Thymus (tissue), 11 donors: ENCODE results near the gene RAP1GAP2. TPM values are rescaled to one million over a fixed set of nuclear protein-coding genes. Genes with fewer than 3 reads are reported as not detected.

ENCODE experiments used
- DNase-seq, 9 donors: peaks; one replicate each; pipeline ENCODE4 v3.0.0-alpha.2; 2013; ENCODE audit warnings: low spot score in 9 of 9, low read depth in 6 of 9, missing footprints in 1 of 9
- H3K27ac ChIP-seq, 2 donors: one replicate each; pipeline ENCODE4 v1.5.1; 2013; ENCODE audit warnings: control low read depth in 1 of 2, low read depth in 1 of 2, low read length in 1 of 2, mild to moderate bottlenecking in 1 of 2, moderate library complexity in 1 of 2
- H3K27me3 ChIP-seq, 2 donors: one replicate each; pipeline ENCODE4 v1.5.1; 2013; ENCODE audit warnings: low read length in 1 of 2; ENCODE audit not compliant: control insufficient read depth in 2 of 2, insufficient read depth in 1 of 2
- H3K36me3 ChIP-seq, 2 donors: one replicate each; pipeline ENCODE4 v1.5.1; 2013; ENCODE audit warnings: low read length in 1 of 2, mild to moderate bottlenecking in 1 of 2, moderate library complexity in 1 of 2; ENCODE audit not compliant: control insufficient read depth in 2 of 2, insufficient read depth in 2 of 2
- H3K4me1 ChIP-seq, 2 donors: one replicate each; pipeline ENCODE4 v1.5.1; 2013; ENCODE audit warnings: low read length in 2 of 2; ENCODE audit not compliant: control insufficient read depth in 2 of 2, insufficient read depth in 2 of 2
- H3K4me3 ChIP-seq, 2 donors: one replicate each; pipeline ENCODE4 v1.5.1; 2013; ENCODE audit warnings: low read length in 2 of 2, control low read depth in 1 of 2, mild to moderate bottlenecking in 1 of 2
- H3K9me3 ChIP-seq, 2 donors: one replicate each; pipeline ENCODE4 v1.5.1; 2013; ENCODE audit warnings: low read length in 1 of 2, mild to moderate bottlenecking in 1 of 2; ENCODE audit not compliant: control insufficient read depth in 2 of 2, insufficient read depth in 1 of 2
- WGBS: extraction: QIAGEN DNeasy Blood & Tissue Kit; methylation state at CpG from one replicate; pipeline ENCODE4 v1.1.7; 2013; 5-methylcytosine and 5-hydroxymethylcytosine counted together
- polyA plus RNA-seq: library from polyadenylated mRNA; stranded (reverse); fragments of 200-250 nt; gene quantifications from one replicate; pipeline ENCODE4 v1.2.3, GENCODE V29; 2013
- total RNA-seq: library from RNA; stranded (reverse); fragments of 120-200 nt; gene quantifications from one replicate; pipeline ENCODE4 v1.2.4, GENCODE V29; 2013
- donor health status: healthy.

Gene RAP1GAP2
- total and polyA plus RNA-seq, 2 donors, result 1.6 to 3.8 TPM

DNA sequence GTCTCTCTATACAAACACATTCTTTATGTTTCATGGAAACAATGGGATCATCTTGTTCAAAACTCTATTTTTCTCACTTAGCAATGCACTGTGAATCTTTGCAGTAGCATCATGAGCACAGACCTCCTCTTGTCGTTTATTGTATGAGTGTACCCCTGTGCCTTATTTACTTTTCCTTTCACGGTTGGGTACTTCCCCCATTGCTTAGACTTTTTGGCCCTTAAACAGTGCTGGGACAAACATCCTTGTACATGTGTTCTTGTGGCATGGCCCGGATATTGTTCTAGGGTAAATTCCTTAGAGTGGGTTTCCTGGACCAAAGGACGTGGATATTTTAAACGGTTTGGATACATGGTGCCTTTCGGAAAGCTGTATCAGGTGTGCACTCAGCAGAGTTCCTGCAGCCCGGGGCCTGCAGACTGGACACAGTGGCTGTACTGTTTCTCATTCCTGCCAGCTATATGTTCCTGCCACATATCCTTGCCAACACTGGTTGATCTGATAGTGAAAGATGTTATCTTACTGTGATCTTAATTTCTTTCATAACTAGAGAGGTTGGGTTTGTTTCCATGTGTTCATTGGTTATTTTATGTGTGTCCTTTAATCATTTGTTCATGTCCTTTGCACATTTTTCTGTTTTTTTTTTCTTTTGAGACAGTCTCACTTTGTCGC is 156.1 kb downstream of the RAP1GAP2 start:
- H3K9me3 ChIP-seq, result no peaks in the 10 kb centered on the region
- 90% methylated on average over 8 of the region's 8 CpGs for WGBS
- H3K4me3 ChIP-seq, result no peak overlapping the region
- no peak for DNase-seq
- H3K4me1 ChIP-seq, result no peaks in the 10 kb centered on the region
- no peaks in the 10 kb centered on the region for H3K27me3 ChIP-seq
- no peaks in the 10 kb centered on the region for H3K36me3 ChIP-seq
- H3K27ac ChIP-seq, result no peak overlapping the region

GRCh38 chr17:2954898-2955445 is 158.7 kb downstream of the RAP1GAP2 start:
- no peaks in the 10 kb centered on the region for H3K9me3 ChIP-seq
- no peak overlapping the region for H3K27ac ChIP-seq
- no peaks in the 10 kb centered on the region for H3K27me3 ChIP-seq
- H3K36me3 ChIP-seq, result no peaks in the 10 kb centered on the region
- H3K4me3 ChIP-seq, result no peak overlapping the region
- WGBS, result 70% methylated on average over 8 of the region's 8 CpGs
- DNase-seq, result no peak
- no peaks in the 10 kb centered on the region for H3K4me1 ChIP-seq

DNA sequence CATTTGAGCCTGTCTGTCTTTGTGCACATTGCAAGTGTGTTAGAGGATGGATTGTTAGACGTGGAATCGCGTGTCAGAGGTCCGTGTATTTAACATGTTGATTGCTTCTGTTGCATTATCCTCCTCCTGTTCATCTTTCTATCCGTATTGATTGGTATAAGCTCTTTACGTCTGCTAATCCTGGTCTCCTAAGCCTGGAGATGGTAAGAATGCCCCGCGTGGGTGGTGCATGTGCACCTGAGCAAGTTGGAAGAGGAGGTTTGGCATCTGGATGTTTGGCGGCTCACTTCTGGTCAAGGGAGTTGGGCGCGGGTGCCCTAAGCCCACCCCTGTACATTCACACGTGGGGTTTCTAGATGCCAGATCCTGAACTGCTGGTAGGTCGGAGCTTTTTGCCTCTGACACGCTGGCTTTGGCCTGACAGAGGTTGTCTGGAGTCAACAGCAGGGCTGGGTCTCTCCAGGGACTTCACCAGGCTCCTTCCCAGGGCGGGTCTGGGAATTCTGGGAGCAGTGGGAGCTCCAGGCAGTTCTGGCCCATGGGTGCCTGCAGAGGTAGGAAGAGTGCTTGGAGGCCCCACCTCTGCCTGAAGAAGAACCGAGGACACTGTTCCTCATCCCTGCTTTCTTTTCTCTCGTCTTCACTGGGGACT is 159.8 kb downstream of the RAP1GAP2 start:
- 94% methylated on average over 17 of the region's 17 CpGs for WGBS
- H3K4me1 ChIP-seq, result no peaks in the 10 kb centered on the region
- H3K27ac ChIP-seq, result no peak overlapping the region
- no peaks in the 10 kb centered on the region for H3K36me3 ChIP-seq
- H3K27me3 ChIP-seq, result no peaks in the 10 kb centered on the region
- no peak overlapping the region for H3K4me3 ChIP-seq
- no peak for DNase-seq
- H3K9me3 ChIP-seq, result no peaks in the 10 kb centered on the region

GRCh38 chr17:2957631-2958286 is 161.5 kb downstream of the RAP1GAP2 start:
- WGBS, result 97% methylated on average over 12 of the region's 12 CpGs
- DNase-seq, result no peak
- H3K4me3 ChIP-seq, result no peak overlapping the region
- H3K4me1 ChIP-seq, result no peaks in the 10 kb centered on the region
- H3K36me3 ChIP-seq, result no peaks in the 10 kb centered on the region
- H3K27me3 ChIP-seq, result no peaks in the 10 kb centered on the region
- no peaks in the 10 kb centered on the region for H3K9me3 ChIP-seq
- H3K27ac ChIP-seq, result no peak overlapping the region

DNA sequence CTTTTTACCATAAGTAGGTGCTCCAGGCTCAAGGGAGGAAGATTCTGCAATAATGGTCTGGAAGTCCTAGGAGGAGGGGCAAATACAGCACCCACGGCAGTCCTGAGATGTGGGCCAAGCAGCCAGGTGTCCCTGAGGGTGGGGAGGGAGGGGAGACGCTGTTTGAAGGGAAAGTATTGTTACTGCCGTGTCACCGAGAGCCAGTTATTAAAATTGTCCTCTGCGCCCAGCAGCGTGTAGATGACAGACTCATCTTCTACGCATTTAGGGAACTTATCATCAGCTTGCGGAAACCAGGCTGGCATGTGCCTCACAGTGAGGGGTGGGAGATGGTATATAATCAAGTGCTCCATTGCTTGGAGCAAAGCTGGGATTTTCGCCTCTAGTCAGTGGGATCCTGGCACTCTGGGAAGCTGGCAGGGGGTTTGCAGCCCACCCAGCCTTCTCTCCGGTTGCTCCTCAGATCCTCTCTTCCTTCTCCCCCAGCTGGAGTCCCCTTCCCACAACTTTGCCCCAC is 162.5 kb downstream of the RAP1GAP2 start:
- H3K36me3 ChIP-seq, result no peaks in the 10 kb centered on the region
- no peaks in the 10 kb centered on the region for H3K9me3 ChIP-seq
- no peak for DNase-seq
- no peaks in the 10 kb centered on the region for H3K4me1 ChIP-seq
- H3K27ac ChIP-seq, result no peak overlapping the region
- H3K27me3 ChIP-seq, result no peaks in the 10 kb centered on the region
- H3K4me3 ChIP-seq, result no peak overlapping the region
- WGBS, result 90% methylated on average over 10 of the region's 10 CpGs

- no peaks in the 10 kb centered on the region for H3K27me3 ChIP-seq
These were observed 163.3 kb downstream of the RAP1GAP2 start for GRCh38 chr17:2959371-2960130.

DNA sequence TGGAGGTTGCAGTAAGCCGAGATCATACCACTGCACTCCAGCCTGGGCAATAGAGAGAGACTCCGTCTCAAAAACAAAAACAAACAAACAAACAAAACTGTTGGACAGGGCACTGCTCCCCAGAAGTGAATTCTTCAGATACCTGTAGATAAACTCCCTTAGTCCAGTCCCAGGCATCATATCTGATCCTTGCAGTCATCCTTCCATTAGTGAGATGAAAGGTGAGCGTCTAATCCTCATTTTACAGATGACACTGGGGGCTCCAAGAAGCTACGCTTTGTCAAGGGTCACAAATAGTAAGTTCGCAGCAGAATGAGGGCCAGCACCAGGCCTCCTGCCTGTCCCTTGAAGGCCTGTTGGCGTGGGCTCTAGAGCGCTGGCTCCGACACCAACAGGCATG is 165.2 kb downstream of the RAP1GAP2 start:
- Histone ChIP-seq H3K4me1 (no peaks in the 10 kb centered on the region), H3K27ac (no peak overlapping the region), H3K36me3 (no peaks in the 10 kb centered on the region), H3K4me3 (no peak overlapping the region), H3K27me3 (no peaks in the 10 kb centered on the region), H3K9me3 (no peaks in the 10 kb centered on the region)
- DNase-seq, result no peak
- 95% methylated on average over 8 of the region's 8 CpGs for WGBS

More at GRCh38 chr17:2959371-2960130, 163.3 kb downstream of the RAP1GAP2 start:
- no peak overlapping the region for H3K4me3 ChIP-seq
- H3K36me3 ChIP-seq, result no peaks in the 10 kb centered on the region
- H3K4me1 ChIP-seq, result no peaks in the 10 kb centered on the region
- no peak overlapping the region for H3K27ac ChIP-seq
- no peak for DNase-seq
- 96% methylated on average over 19 of the region's 19 CpGs for WGBS
- no peaks in the 10 kb centered on the region for H3K9me3 ChIP-seq

GRCh38 chr17:2962236-2962635 is 166.0 kb downstream of the RAP1GAP2 start:
- H3K36me3 ChIP-seq, result no peaks in the 10 kb centered on the region
- H3K9me3 ChIP-seq, result no peaks in the 10 kb centered on the region
- WGBS, result 95% methylated on average over 7 of the region's 7 CpGs
- no peak overlapping the region for H3K4me3 ChIP-seq
- H3K27me3 ChIP-seq, result no peaks in the 10 kb centered on the region
- H3K27ac ChIP-seq, result no peak overlapping the region
- no peak for DNase-seq
- H3K4me1 ChIP-seq, result no peaks in the 10 kb centered on the region
